GM10248 (cell line): ENCODE results near the gene MRPS23.

Experiments
- CTCF ChIA-PET: fragments of 300-600 bp; sonication (Branson Sonifier 250); formaldehyde crosslinking; extraction: SDS; loops from one replicate; lab custom pipeline; 2021; ENCODE audit warnings: antibody characterized with exemption; lab: Yijun Ruan, JAX
- POLR2A ChIA-PET: fragments of 350-650 bp; sonication (Branson Sonifier 250); formaldehyde crosslinking; extraction: SDS; loops from one replicate; lab custom pipeline; 2020; ENCODE audit warnings: antibody characterized with exemption; lab: Yijun Ruan, JAX
- DNase-seq: peaks from one replicate; pipeline ENCODE4 v3.0.0; 2012; ENCODE audit errors: extremely low spot score
- CTCF ChIP-seq: IDR thresholded peaks from 2 replicates; pipeline ENCODE4 v1.5.1; 2012; ENCODE audit warnings: mild to moderate bottlenecking, low read depth; ENCODE audit errors: extremely low read depth, missing control alignments, control extremely low read depth

MRPS23 gene

DNA sequence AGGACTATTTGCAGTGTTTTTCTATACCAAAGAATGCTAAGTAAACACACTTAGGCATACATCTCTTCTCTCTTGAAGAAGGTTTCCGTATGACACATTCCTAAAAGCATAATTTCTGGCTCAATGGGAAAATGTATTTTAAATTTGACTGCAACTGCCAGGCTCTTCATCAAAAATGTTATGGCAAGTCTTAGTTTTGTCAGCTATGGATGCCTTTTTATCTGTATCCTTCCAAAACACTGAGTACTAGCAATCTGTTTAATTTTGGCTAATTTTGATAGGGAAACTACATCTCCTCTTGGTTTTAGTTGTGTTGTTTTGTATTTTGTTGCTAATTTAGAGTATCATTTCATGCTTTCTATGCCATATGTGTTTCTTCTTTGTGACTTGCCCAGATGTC is 35.4 kb downstream of the MRPS23 start:
- DNase-seq: no peak
- CTCF ChIA-PET: interaction anchor here (0.8 to 1.3 kb wide), 4 partner anchors 12 to 700 kb away, joined by 3 to 7 read pairs (median 3); no protein-coding TSS in a partner anchor
- TF ChIP-seq CTCF: no peak
- POLR2A ChIA-PET: no interaction called here

DNA sequence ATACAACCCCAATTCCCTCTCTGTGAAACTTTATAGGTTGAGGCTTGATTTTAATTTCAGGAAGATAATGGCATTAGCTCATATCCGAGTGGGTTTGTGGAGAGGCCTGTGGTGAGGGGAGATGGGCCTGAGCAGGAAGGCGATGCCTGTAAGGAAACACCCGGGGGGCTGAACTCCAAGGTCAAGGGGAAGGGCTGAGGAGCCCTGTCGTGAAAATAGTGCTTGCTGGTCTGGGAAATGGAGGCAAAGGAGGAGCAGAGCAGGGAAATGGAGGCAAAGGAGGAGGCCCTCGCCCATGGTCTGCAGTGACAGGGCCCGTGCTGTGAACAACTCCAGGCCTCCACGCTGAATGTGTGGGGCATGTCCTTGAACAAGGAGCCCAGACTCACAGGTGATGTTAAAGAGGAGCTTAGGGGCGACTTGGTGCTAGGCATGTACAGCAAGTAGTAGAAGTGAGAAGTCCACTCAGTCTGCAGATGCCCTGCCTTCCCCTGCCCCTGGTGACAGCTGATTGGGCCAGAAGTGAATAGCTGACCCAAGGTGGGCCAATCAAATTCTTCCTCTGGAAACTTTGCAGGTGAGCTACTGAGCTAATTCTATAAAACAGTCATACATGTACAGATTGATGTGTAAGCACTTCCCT is 38.1 kb downstream of the MRPS23 start:
- ChIA-PET POLR2A (no interaction called here), CTCF (interaction anchor here (0.6 to 1.4 kb wide), 4 partner anchors 18 to 141 kb away, joined by 3 to 4 read pairs (median 4); partner anchors contain the start of gene MRPS23)
- no peak for TF ChIP-seq CTCF
- DNase-seq: no peak

DNA sequence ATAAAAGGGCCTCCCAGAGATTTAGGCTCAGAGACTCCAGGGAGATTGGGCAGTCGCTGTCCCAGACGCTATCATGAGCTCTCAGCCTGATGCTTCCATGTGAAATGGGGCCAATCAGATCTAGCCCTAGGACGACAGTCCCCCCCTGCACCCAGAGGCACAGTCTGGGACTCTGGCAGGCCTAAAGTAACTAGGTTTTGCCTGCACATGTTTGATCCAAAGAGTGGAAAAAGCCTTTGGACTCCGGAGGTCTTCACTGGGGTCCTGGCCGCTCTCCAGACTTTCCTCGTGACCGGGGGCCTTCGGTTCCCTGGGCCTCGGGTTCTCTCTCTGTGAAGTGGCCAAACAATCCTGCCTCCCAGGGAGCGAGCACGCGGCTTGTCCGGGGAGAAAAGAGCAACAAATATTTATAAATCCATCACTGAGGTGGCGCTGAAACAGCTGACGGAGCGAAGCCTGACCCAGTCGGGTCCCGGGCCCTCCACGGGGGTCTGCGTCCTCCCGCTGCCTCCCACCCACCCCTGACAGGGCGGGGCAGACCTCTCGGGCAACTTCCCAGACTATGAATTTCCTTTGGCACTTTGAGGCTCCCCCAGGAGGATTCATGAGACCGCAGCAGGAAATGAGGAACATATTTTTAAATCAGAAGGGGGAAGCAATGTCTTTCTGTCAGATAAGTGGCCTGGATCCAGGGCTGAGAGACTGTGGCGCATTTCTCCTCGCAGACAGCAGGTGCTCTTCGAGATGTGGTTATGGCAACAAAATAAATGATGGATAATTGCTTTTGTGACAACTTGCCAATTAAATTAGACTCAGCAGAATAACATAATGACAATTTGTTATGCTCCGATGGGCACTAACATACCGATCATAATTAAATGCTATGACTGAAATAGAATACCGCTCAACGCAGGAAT is 38.9 kb downstream of the MRPS23 start:
- POLR2A ChIA-PET: no interaction called here
- DNase-seq: no peak
- CTCF ChIA-PET: interaction anchor here (1.4 to 1.5 kb wide), 2 partner anchors 18 to 27 kb away, joined by 4 read pairs; no protein-coding TSS in a partner anchor
- TF ChIP-seq CTCF: no peak

DNA sequence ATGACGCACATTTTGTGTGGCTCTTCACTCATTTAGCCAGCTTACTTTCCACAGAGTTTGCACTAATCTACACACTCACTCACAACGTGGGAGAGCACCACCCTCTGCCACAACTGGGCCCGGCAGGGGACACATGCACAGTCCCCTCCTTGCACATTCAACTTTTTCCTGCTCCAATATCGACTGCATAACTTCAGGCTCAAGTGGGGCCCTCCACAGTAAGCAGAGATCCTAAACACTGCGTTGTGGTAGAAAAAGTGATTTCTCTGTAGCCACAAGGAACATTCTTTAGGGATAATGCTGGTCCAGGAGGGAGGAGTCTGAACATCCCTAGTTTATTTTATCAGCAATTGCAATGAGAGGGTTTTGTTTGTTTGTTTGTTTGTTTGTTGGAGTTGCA is 40.0 kb downstream of the MRPS23 start:
- no peak for DNase-seq
- no peak for TF ChIP-seq CTCF
- ChIA-PET POLR2A (no interaction called here), CTCF (interaction anchor here (1.5 kb wide), 1 partner anchor 26 kb away, joined by 4 read pairs; no protein-coding TSS in a partner anchor)

DNA sequence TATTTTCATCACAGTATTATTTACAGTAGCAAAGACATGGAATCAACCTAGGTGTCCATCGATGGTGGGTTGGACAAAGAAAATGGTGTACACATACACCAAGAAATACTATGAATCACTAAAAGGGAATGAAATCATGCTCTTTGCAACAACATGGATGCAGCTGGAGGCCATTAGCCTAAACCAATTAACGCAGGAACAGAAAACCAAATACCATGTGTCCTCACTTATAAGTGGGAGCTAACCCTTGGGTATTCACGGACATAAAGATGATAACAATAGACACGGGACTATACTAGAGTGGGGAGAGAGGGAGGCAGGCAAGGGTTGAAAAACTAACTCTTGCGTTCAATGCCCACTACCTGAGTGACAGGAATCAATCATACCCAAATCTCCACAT is 41.0 kb downstream of the MRPS23 start:
- ChIA-PET CTCF (no interaction called here), POLR2A (no interaction called here)
- TF ChIP-seq CTCF: no peak
- no peak for DNase-seq

DNA sequence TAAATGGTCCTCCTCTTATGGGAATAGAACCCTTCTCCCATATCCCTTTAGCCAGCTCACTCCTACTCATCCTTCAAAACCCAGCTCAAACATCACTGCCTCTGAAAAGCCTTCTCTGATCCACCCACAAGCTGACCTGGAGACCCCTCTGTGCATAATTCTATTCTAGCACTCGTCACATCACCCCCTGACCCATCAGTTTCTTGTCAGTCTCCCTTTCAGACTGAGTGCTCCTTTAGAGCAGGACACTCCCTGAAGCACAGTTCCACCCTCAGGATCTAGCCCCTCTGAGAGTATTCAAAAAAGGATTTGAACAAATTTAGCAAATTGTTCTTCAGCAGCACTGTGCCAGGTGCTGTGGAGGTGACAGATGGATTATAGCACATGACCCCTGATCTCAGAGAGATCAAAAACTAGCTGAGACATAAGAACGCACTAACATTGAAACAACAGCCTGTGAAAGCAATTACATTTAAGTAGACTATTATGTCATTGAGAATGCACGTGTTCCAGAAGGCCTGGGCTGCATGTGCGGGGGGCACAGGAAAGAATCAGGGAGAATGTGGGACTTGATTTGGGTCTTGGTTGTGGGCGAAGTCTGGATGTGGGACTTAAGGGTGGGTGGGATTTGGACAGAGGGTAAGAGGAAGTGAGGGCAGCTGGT is 43.5 kb downstream of the MRPS23 start:
- POLR2A ChIA-PET: no interaction called here
- DNase-seq: no peak
- CTCF ChIA-PET: no interaction called here
- no peak for TF ChIP-seq CTCF
